OCI-LY1 (cell line): ENCODE data around the gene SCFD1.
A peak's percentile ranks its signal among the peaks of the same experiment; 100 is the strongest.

ENCODE experiments used
- H2AFZ ChIP-seq: fragments of 200-600 bp; sonication (generic), shearing (Covaris generic); 2 replicates; pipeline ENCODE4 v1.6.0; 2014; ENCODE audit warnings: antibody characterized with exemption, mild to moderate bottlenecking, low read length
- H3F3A ChIP-seq: fragments of 200-600 bp; sonication (generic), shearing (Covaris generic); 2 replicates; pipeline ENCODE4 v1.6.0; 2014; ENCODE audit warnings: mild to moderate bottlenecking, antibody characterized with exemption, low read length, moderate library complexity; ENCODE audit not compliant: insufficient read depth
- H3K27ac ChIP-seq: fragments of 200-600 bp; sonication (generic); 2 replicates; pipeline ENCODE4 v1.5.1; 2014; ENCODE audit warnings: low read length, mixed run types, mild to moderate bottlenecking, low read depth; ENCODE audit not compliant: poor library complexity, severe bottlenecking
- H3K27me3 ChIP-seq: fragments of 200-600 bp; sonication (generic); 2 replicates; pipeline ENCODE4 v1.6.0; 2014; ENCODE audit warnings: antibody characterized with exemption, mild to moderate bottlenecking, low read length, moderate library complexity; ENCODE audit not compliant: insufficient read depth
- H3K36me3 ChIP-seq: fragments of 200-600 bp; sonication (generic); 2 replicates; pipeline ENCODE4 v1.6.1; 2014; ENCODE audit warnings: mild to moderate bottlenecking, antibody characterized with exemption, low read length, moderate library complexity, mixed read lengths; ENCODE audit not compliant: insufficient read depth
- H3K4me1 ChIP-seq: fragments of 200-600 bp; sonication (generic); 2 replicates; pipeline ENCODE4 v1.5.1; 2014; ENCODE audit warnings: mild to moderate bottlenecking, low read length, moderate library complexity; ENCODE audit not compliant: insufficient read depth, severe bottlenecking
- H3K4me2 ChIP-seq: fragments of 200-600 bp; sonication (generic), shearing (Covaris generic); 2 replicates; pipeline ENCODE4 v1.6.1; 2014; ENCODE audit warnings: low read length
- H3K4me3 ChIP-seq: fragments of 200-600 bp; sonication (generic); 2 replicates; pipeline ENCODE4 v1.5.1; 2014; ENCODE audit warnings: low read length, low read depth, mild to moderate bottlenecking, mixed read lengths; ENCODE audit not compliant: poor library complexity, severe bottlenecking
- H3K79me2 ChIP-seq: fragments of 200-600 bp; shearing (Covaris generic); 2 replicates; pipeline ENCODE4 v1.6.1; 2016; ENCODE audit warnings: mixed run types, low read length, mixed read lengths; ENCODE audit not compliant: insufficient read depth
- H3K9ac ChIP-seq: fragments of 200-600 bp; sonication (generic), shearing (Covaris generic); 2 replicates; pipeline ENCODE4 v1.6.1; 2014; ENCODE audit warnings: mild to moderate bottlenecking, low read length, mixed read lengths
- H3K9me2 ChIP-seq: fragments of 200-600 bp; sonication (generic), shearing (Covaris generic); 2 replicates; pipeline ENCODE4 v1.6.1; 2014; ENCODE audit warnings: low read depth, mild to moderate bottlenecking, low read length, mixed read lengths
- H3K9me3 ChIP-seq: fragments of 200-600 bp; shearing (Covaris generic); 2 replicates; pipeline ENCODE4 v1.6.1; 2014; ENCODE audit warnings: low read length, mixed read lengths
- H4K20me1 ChIP-seq: fragments of 200-600 bp; sonication (generic), shearing (Covaris generic); 2 replicates; pipeline ENCODE4 v1.6.0; 2016; ENCODE audit warnings: mild to moderate bottlenecking, low read length; ENCODE audit not compliant: insufficient read depth
- CTCF ChIP-seq: fragments of 200-600 bp; sonication (generic), shearing (Covaris generic); IDR thresholded peaks from 2 replicates; pipeline ENCODE4 v1.5.1; 2017; ENCODE audit warnings: mild to moderate bottlenecking, antibody characterized with exemption, low read length, moderate library complexity, mixed read lengths
- EZH2 ChIP-seq: fragments of 200-600 bp; sonication (generic), shearing (Covaris generic); IDR thresholded peaks from 2 replicates; pipeline ENCODE4 v1.8.0; 2017; ENCODE audit warnings: borderline replicate concordance, mixed run types, mild to moderate bottlenecking, antibody characterized with exemption, low read length, moderate library complexity, mixed read lengths

Gene SCFD1

GRCh38 chr14:30610787-30611343 is 11.3 kb upstream of the SCFD1 start:
- TF ChIP-seq EZH2 (no peak), CTCF (peak; percentile 50)
- peak overlapping the region; percentile 37 for H3K27ac ChIP-seq
- H3K4me3 ChIP-seq, result no peak overlapping the region

GRCh38 chr14:30614155-30614554 is 8.0 kb upstream of the SCFD1 start:
- Histone ChIP-seq H2AFZ (no peak overlapping the region), H3K9ac (no peak overlapping the region), H3K9me3 (no peaks in the 10 kb centered on the region), H3K79me2 (no peaks in the 10 kb centered on the region), H4K20me1 (no peaks in the 10 kb centered on the region), H3F3A (peaks cover 6% of the 10 kb centered on the region; the same call in 1 of the 2 replicates), H3K27me3 (no peaks in the 10 kb centered on the region), H3K4me2 (no peak overlapping the region), H3K27ac (no peak overlapping the region), H3K36me3 (peaks cover 52% of the 10 kb centered on the region), H3K9me2 (no peaks in the 10 kb centered on the region), H3K4me1 (peaks cover 6% of the 10 kb centered on the region), H3K4me3 (no peak overlapping the region)
- no peak for TF ChIP-seq CTCF

More at GRCh38 chr14:30610787-30611343, 11.3 kb upstream of the SCFD1 start:
- Histone ChIP-seq H3K36me3 (peaks cover 64% of the 10 kb centered on the region), H3K9me3 (no peaks in the 10 kb centered on the region), H3K4me2 (no peak overlapping the region), H3K4me1 (peaks cover 6% of the 10 kb centered on the region), H3K79me2 (no peaks in the 10 kb centered on the region), H2AFZ (no peak overlapping the region), H4K20me1 (no peaks in the 10 kb centered on the region), H3K9ac (no peak overlapping the region), H3K9me2 (no peaks in the 10 kb centered on the region), H3F3A (0 out of 2 replicates have a peak, but pooled peaks cover 3% of the 10 kb centered on the region), H3K27me3 (no peaks in the 10 kb centered on the region)

GRCh38 chr14:30620178-30620577 is 1.9 kb upstream of the SCFD1 start:
- TF ChIP-seq EZH2 (no peak), CTCF (no peak)
- no peaks in the 10 kb centered on the region for H3K9me3 ChIP-seq
- no peak overlapping the region for H2AFZ ChIP-seq
- H3K9me2 ChIP-seq, result no peaks in the 10 kb centered on the region
- H3K36me3 ChIP-seq, result peaks cover 21% of the 10 kb centered on the region; the same call in 1 of the 2 replicates
- no peak overlapping the region for H3K9ac ChIP-seq
- peak overlapping the region; percentile 31 for H3K27ac ChIP-seq
- no peak overlapping the region for H3K4me2 ChIP-seq
- peaks cover 12% of the 10 kb centered on the region; the same call in 1 of the 2 replicates for H3F3A ChIP-seq
- H3K4me1 ChIP-seq, result peaks cover 35% of the 10 kb centered on the region
- H3K79me2 ChIP-seq, result peaks cover 28% of the 10 kb centered on the region
- H3K4me3 ChIP-seq, result no peak overlapping the region
- no peaks in the 10 kb centered on the region for H4K20me1 ChIP-seq
- H3K27me3 ChIP-seq, result no peaks in the 10 kb centered on the region
